Thymus (tissue), 11 donors: ENCODE results near the gene GAN. TPM values are rescaled to one million over a fixed set of nuclear protein-coding genes. Genes with fewer than 3 reads are reported as not detected.
"Not testable (repeated sequence)": the region's sequence is repeated elsewhere in the genome, so short reads cannot be mapped to it uniquely, and the experiment has no call there.

Source experiments
- DNase-seq, 9 donors: peaks; one replicate each; pipeline ENCODE4 v3.0.0-alpha.2; 2013; ENCODE audit warnings: low spot score in 9 of 9, low read depth in 6 of 9, missing footprints in 1 of 9
- H3K27ac ChIP-seq, 2 donors: one replicate each; pipeline ENCODE4 v1.5.1; 2013; ENCODE audit warnings: control low read depth in 1 of 2, low read depth in 1 of 2, low read length in 1 of 2, mild to moderate bottlenecking in 1 of 2, moderate library complexity in 1 of 2
- H3K27me3 ChIP-seq, 2 donors: one replicate each; pipeline ENCODE4 v1.5.1; 2013; ENCODE audit warnings: low read length in 1 of 2; ENCODE audit not compliant: control insufficient read depth in 2 of 2, insufficient read depth in 1 of 2
- H3K36me3 ChIP-seq, 2 donors: one replicate each; pipeline ENCODE4 v1.5.1; 2013; ENCODE audit warnings: low read length in 1 of 2, mild to moderate bottlenecking in 1 of 2, moderate library complexity in 1 of 2; ENCODE audit not compliant: control insufficient read depth in 2 of 2, insufficient read depth in 2 of 2
- H3K4me1 ChIP-seq, 2 donors: one replicate each; pipeline ENCODE4 v1.5.1; 2013; ENCODE audit warnings: low read length in 2 of 2; ENCODE audit not compliant: control insufficient read depth in 2 of 2, insufficient read depth in 2 of 2
- H3K4me3 ChIP-seq, 2 donors: one replicate each; pipeline ENCODE4 v1.5.1; 2013; ENCODE audit warnings: low read length in 2 of 2, control low read depth in 1 of 2, mild to moderate bottlenecking in 1 of 2
- H3K9me3 ChIP-seq, 2 donors: one replicate each; pipeline ENCODE4 v1.5.1; 2013; ENCODE audit warnings: low read length in 1 of 2, mild to moderate bottlenecking in 1 of 2; ENCODE audit not compliant: control insufficient read depth in 2 of 2, insufficient read depth in 1 of 2
- WGBS: extraction: QIAGEN DNeasy Blood & Tissue Kit; methylation state at CpG from one replicate; pipeline ENCODE4 v1.1.7; 2013; 5-methylcytosine and 5-hydroxymethylcytosine counted together
- polyA plus RNA-seq: library from polyadenylated mRNA; stranded (reverse); fragments of 200-250 nt; gene quantifications from one replicate; pipeline ENCODE4 v1.2.3, GENCODE V29; 2013
- total RNA-seq: library from RNA; stranded (reverse); fragments of 120-200 nt; gene quantifications from one replicate; pipeline ENCODE4 v1.2.4, GENCODE V29; 2013
- donor health status: healthy.

The GAN gene
- total and polyA plus RNA-seq, 2 donors, result 2.4 to 2.5 TPM

GRCh38 chr16:81333356-81333755 lies 18.6 kb downstream of the GAN start:
- no peaks in the 10 kb centered on the region for H3K9me3 ChIP-seq
- H3K4me3 ChIP-seq, result no peak overlapping the region
- no peaks in the 10 kb centered on the region for H3K4me1 ChIP-seq
- no peaks in the 10 kb centered on the region for H3K36me3 ChIP-seq
- no peaks in the 10 kb centered on the region for H3K27me3 ChIP-seq
- H3K27ac ChIP-seq, result no peak overlapping the region
- no peak for DNase-seq
- WGBS, result 98% methylated on average over 3 of the region's 3 CpGs

DNA sequence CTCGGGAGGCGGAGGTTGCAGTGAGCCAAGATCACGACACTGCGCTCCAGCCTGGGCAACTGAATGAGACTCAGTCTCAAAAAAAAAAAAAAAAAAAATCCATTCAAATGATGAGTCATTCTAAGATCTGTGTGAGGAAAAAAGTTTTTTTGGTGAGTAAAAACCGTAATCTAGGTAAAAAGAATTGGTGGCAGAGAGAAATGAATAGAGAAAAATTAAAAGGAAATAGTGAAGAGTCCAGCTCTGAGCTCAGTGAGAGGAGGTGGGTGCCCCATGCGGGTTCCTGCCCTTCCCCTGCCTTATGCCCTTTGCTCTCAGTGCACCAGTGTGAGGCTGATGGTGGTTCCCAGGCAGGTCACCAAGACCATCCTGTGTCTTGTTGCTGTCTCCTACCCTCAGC lies 20.9 kb downstream of the GAN start:
- WGBS, result 97% methylated on average over 6 of the region's 6 CpGs
- no peaks in the 10 kb centered on the region for H3K4me1 ChIP-seq
- H3K27me3 ChIP-seq, result no peaks in the 10 kb centered on the region
- no peak overlapping the region for H3K27ac ChIP-seq
- H3K36me3 ChIP-seq, result no peaks in the 10 kb centered on the region
- DNase-seq, result no peak
- H3K9me3 ChIP-seq, result no peaks in the 10 kb centered on the region
- H3K4me3 ChIP-seq, result no peak overlapping the region

DNA sequence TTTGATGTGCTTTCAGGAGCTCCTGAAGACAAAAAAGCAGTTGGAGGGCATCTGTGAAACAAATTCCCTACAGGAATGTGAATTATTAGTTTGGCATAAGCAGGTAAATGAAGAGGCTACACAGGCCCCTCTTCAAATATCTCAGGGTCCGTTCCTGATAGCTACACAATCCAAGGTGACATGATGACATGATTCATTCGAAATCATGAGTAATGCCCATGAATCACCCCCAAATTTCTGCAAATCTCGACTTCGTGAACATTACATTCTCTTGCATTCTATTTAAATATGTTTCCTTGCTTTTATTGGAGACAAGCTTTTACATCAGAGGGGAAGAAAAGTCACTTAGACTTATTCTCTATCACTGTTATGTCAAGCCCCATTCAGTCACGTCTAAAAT lies 22.3 kb downstream of the GAN start:
- no peak overlapping the region for H3K4me3 ChIP-seq
- no peaks in the 10 kb centered on the region for H3K9me3 ChIP-seq
- no peak for DNase-seq
- H3K27me3 ChIP-seq, result no peaks in the 10 kb centered on the region
- no peaks in the 10 kb centered on the region for H3K4me1 ChIP-seq
- H3K27ac ChIP-seq, result no peak overlapping the region
- H3K36me3 ChIP-seq, result no peaks in the 10 kb centered on the region
- 98% methylated on average over 5 of the region's 5 CpGs for WGBS

DNA sequence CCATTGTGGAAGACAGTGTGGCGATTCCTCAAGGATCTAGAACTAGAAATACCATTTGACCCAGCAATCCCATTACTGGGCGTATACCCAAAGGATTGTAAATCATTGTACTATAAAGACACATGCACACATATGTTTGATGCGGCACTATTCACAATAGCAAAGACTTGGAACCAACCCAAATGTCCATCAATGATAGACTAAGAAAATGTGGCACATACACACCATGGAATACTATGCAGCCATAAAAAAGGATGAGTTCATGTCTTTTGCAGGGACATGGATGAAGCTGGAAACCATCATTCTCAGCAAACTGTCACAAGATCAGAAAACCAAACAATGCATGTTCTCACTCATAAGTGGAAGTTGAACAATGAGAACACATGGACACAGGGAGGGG lies 30.4 kb downstream of the GAN start:
- H3K36me3 ChIP-seq, H3K27me3 ChIP-seq, H3K27ac ChIP-seq, H3K4me3 ChIP-seq, DNase-seq, H3K4me1 ChIP-seq: not testable (repeated sequence)
- WGBS, result 96% methylated on average over 3 of the region's 3 CpGs
- H3K9me3 ChIP-seq, result peaks cover 2 to 12% of the 10 kb centered on the region in 2 donors

DNA sequence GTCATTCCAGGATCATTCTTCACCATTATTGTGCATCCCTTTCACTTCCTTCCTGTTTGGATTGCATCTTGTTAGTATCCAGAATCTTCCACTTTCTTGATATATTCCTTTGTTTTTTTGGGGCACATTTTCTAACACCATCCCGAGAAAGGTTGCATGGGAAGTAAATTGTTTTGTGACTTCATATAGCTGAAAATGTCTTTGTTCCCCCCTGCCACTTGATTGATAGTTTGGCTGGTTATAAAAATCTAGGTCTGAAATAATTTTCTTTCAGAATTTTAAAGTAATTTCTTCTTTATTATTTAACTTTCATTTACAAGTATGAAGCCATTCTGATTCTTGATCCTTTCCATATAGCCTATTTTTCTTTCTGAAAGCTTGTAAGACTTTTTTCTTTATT lies 32.7 kb downstream of the GAN start:
- DNase-seq, result no peak
- H3K36me3 ChIP-seq, result no peaks in the 10 kb centered on the region
- H3K27me3 ChIP-seq, result no peaks in the 10 kb centered on the region
- H3K9me3 ChIP-seq, result peaks cover 2 to 12% of the 10 kb centered on the region in 2 donors
- no peak overlapping the region for H3K4me3 ChIP-seq
- whole genome bisulfite sequencing, result 99% methylated on average over 1 of the region's 1 CpG
- no peak overlapping the region for H3K27ac ChIP-seq
- H3K4me1 ChIP-seq, result no peaks in the 10 kb centered on the region

GRCh38 chr16:81349608-81350305 lies 35.0 kb downstream of the GAN start:
- Histone ChIP-seq H3K4me3 (no peak overlapping the region), H3K4me1 (no peaks in the 10 kb centered on the region), H3K27me3 (no peaks in the 10 kb centered on the region), H3K9me3 (peaks cover 2 to 12% of the 10 kb centered on the region in 2 donors), H3K36me3 (no peaks in the 10 kb centered on the region), H3K27ac (no peak overlapping the region)
- DNase-seq, result no peak
- 91% methylated on average over 4 of the region's 4 CpGs for WGBS

- H3K4me3 ChIP-seq, result no peak overlapping the region
- no peaks in the 10 kb centered on the region for H3K36me3 ChIP-seq
- no peaks in the 10 kb centered on the region for H3K4me1 ChIP-seq
- over 99% methylated on average over 4 of the region's 4 CpGs for WGBS
- H3K27ac ChIP-seq, result no peak overlapping the region
- no peak for DNase-seq
- H3K9me3 ChIP-seq, result peaks cover 2 to 12% of the 10 kb centered on the region in 2 donors
- no peaks in the 10 kb centered on the region for H3K27me3 ChIP-seq
These were observed 35.5 kb downstream of the GAN start for GRCh38 chr16:81350306-81350615.

DNA sequence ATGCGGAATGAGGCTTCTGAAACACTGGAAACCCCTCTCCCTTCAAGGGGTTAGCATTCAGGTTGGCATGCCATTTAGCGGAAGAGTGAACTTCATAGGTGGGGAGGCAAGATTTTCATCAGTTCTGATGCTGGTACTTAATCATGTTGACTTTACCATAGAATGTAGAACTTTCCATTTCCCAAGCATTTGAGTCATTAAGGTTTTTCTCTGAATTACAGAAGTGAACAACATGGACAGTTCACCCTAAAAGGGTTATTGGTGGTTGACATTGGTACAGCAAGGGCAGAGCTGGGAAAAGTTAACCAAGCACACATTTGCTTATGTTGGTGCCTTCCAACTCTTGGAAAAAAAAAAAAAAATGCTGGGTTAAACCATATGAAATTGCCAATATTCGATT lies 39.1 kb downstream of the GAN start:
- no peaks in the 10 kb centered on the region for H3K4me1 ChIP-seq
- H3K27ac ChIP-seq, result no peak overlapping the region
- WGBS, result 98% methylated on average over 3 of the region's 3 CpGs
- peaks cover 0 to 11% of the 10 kb centered on the region in 2 donors for H3K36me3 ChIP-seq
- no peaks in the 10 kb centered on the region for H3K9me3 ChIP-seq
- no peak overlapping the region for H3K4me3 ChIP-seq
- no peak for DNase-seq
- no peaks in the 10 kb centered on the region for H3K27me3 ChIP-seq

GRCh38 chr16:81357711-81358260 lies 43.0 kb downstream of the GAN start:
- Histone ChIP-seq H3K27ac (no peak overlapping the region), H3K27me3 (no peaks in the 10 kb centered on the region), H3K4me3 (no peak overlapping the region), H3K9me3 (no peaks in the 10 kb centered on the region), H3K36me3 (peaks cover 0 to 17% of the 10 kb centered on the region in 2 donors), H3K4me1 (no peaks in the 10 kb centered on the region)
- WGBS, result 97% methylated on average over 9 of the region's 9 CpGs
- DNase-seq, result no peak
